Stimulated activated CD8-positive, alpha-beta memory T cell treated with anti-CD3 and anti-CD28 coated beads, Interleukin-2, amount 100 ng/mL, for 48 hours (primary cell): ENCODE data around the gene TXNRD2.

ENCODE experiments used
- DNase-seq, 2 donors: peaks; one replicate each; pipeline ENCODE4 v3.0.0-alpha.2; 2020; ENCODE audit warnings: low read depth in 2 of 2

TXNRD2 gene

GRCh38 chr22:19825904-19826618, 115.6 kb downstream of the TXNRD2 start:
- DNase-seq: no peak
